H9 (cell line): Measurements from ENCODE around the gene CDH23. TPM values are rescaled to one million over a fixed set of nuclear protein-coding genes. Genes with fewer than 3 reads are reported as not detected.

Source experiments
- DNase-seq: peaks from one replicate; pipeline ENCODE4 v3.0.0-alpha.2; 2017
- H2AFZ ChIP-seq: one replicate; pipeline ENCODE4 v1.6.1; 2013; ENCODE audit warnings: mild to moderate bottlenecking, low read length, control low read depth, moderate library complexity
- H2AK5ac ChIP-seq: 2 replicates; pipeline ENCODE4 v1.6.1; 2013; ENCODE audit warnings: low read length, control low read depth, mixed read lengths; ENCODE audit not compliant: insufficient read length
- H2BK120ac ChIP-seq: one replicate; pipeline ENCODE4 v1.6.1; 2013; ENCODE audit warnings: low read depth, mild to moderate bottlenecking, low read length, control low read depth, inconsistent platforms; ENCODE audit not compliant: poor library complexity, severe bottlenecking
- H2BK12ac ChIP-seq: 2 replicates; pipeline ENCODE4 v1.6.1; 2013; ENCODE audit warnings: low read length, control low read depth, mixed read lengths, low read depth; ENCODE audit not compliant: insufficient read length
- H2BK15ac ChIP-seq: 2 replicates; pipeline ENCODE4 v1.6.1; 2013; ENCODE audit warnings: low read depth, low read length, control low read depth
- H2BK20ac ChIP-seq: one replicate; pipeline ENCODE4 v1.6.1; 2013; ENCODE audit warnings: low read depth, mild to moderate bottlenecking, low read length, control low read depth, inconsistent platforms; ENCODE audit not compliant: poor library complexity, severe bottlenecking
- H2BK5ac ChIP-seq: 2 replicates; pipeline ENCODE4 v1.6.1; 2013; ENCODE audit warnings: low read length, control low read depth, mixed read lengths; ENCODE audit not compliant: insufficient read length
- H3K14ac ChIP-seq: 2 replicates; pipeline ENCODE4 v1.6.1; 2013; ENCODE audit warnings: low read length, control low read depth; ENCODE audit not compliant: insufficient read depth
- H3K18ac ChIP-seq: 2 replicates; pipeline ENCODE4 v1.6.1; 2013; ENCODE audit warnings: low read depth, mild to moderate bottlenecking, mixed read lengths, low read length, control low read depth; ENCODE audit not compliant: insufficient read length
- H3K23ac ChIP-seq: 2 replicates; pipeline ENCODE4 v1.6.1; 2013; ENCODE audit warnings: low read length, control low read depth, mixed read lengths, low read depth; ENCODE audit not compliant: insufficient read length
- H3K23me2 ChIP-seq: 2 replicates; pipeline ENCODE4 v1.6.1; 2013; ENCODE audit warnings: low read depth, mild to moderate bottlenecking, mixed read lengths, low read length, control low read depth; ENCODE audit not compliant: insufficient read length, poor library complexity, severe bottlenecking
- H3K27ac ChIP-seq: 2 replicates; pipeline ENCODE4 v1.5.1; 2013; ENCODE audit warnings: low read length, control low read depth, mixed read lengths, low read depth; ENCODE audit not compliant: insufficient read length
- H3K27me3 ChIP-seq: 2 replicates; pipeline ENCODE4 v1.6.1; 2013; ENCODE audit warnings: low read length, control low read depth, inconsistent platforms; ENCODE audit not compliant: insufficient read depth
- H3K4ac ChIP-seq: 2 replicates; pipeline ENCODE4 v1.6.1; 2013; ENCODE audit warnings: low read depth, mild to moderate bottlenecking, control low read depth, inconsistent platforms, low read length, moderate library complexity
- H3K4me1 ChIP-seq: 2 replicates; pipeline ENCODE4 v1.6.1; 2013; ENCODE audit warnings: low read length, control low read depth, inconsistent platforms; ENCODE audit not compliant: insufficient read depth
- H3K4me2 ChIP-seq: 2 replicates; pipeline ENCODE4 v1.6.1; 2013; ENCODE audit warnings: low read length, control low read depth, mixed read lengths; ENCODE audit not compliant: insufficient read length, insufficient read depth
- H3K56ac ChIP-seq: 2 replicates; pipeline ENCODE4 v1.6.1; 2013; ENCODE audit warnings: low read depth, mild to moderate bottlenecking, mixed read lengths, low read length, control low read depth; ENCODE audit not compliant: insufficient read length
- H3K79me1 ChIP-seq: 2 replicates; pipeline ENCODE4 v1.6.1; 2013; ENCODE audit warnings: low read depth, mild to moderate bottlenecking, moderate library complexity, low read length, control low read depth, inconsistent platforms; ENCODE audit not compliant: insufficient read depth, poor library complexity, severe bottlenecking
- H3K79me2 ChIP-seq: 2 replicates; pipeline ENCODE4 v1.6.1; 2013; ENCODE audit warnings: low read length, control low read depth, inconsistent platforms; ENCODE audit not compliant: insufficient read depth
- H3K9ac ChIP-seq: 2 replicates; pipeline ENCODE4 v1.6.1; 2013; ENCODE audit warnings: low read length, control low read depth, mixed read lengths; ENCODE audit not compliant: insufficient read length; ENCODE audit errors: extremely low read depth
- H3K9me3 ChIP-seq: one replicate; pipeline ENCODE4 v1.6.1; 2013; ENCODE audit warnings: low read depth, low read length, inconsistent platforms; ENCODE audit not compliant: control insufficient read depth
- H3T11ph ChIP-seq: one replicate; pipeline ENCODE4 v1.6.1; 2013; ENCODE audit warnings: mild to moderate bottlenecking, low read length, control low read depth, inconsistent platforms
- H4K20me1 ChIP-seq: one replicate; pipeline ENCODE4 v1.6.1; 2013; ENCODE audit not compliant: control insufficient read depth, insufficient read length, insufficient read depth
- H4K5ac ChIP-seq: 2 replicates; pipeline ENCODE4 v1.6.1; 2013; ENCODE audit warnings: low read depth, mild to moderate bottlenecking, mixed read lengths, low read length, control low read depth; ENCODE audit not compliant: insufficient read length
- H4K8ac ChIP-seq: replicated peaks from 2 replicates; pipeline ENCODE4 v1.6.1; 2013; ENCODE audit warnings: low read length, control low read depth, mixed read lengths, low read depth; ENCODE audit not compliant: insufficient read length
- H4K91ac ChIP-seq: 2 replicates; pipeline ENCODE4 v1.6.1; 2013; ENCODE audit warnings: low read depth, mild to moderate bottlenecking, moderate library complexity, mixed read lengths, low read length, control low read depth; ENCODE audit not compliant: insufficient read length
- H3K27ac Mint-ChIP-seq, 3 experiments: 2 replicates in 2 of 3; 3 replicates in 1 of 3; pipeline ENCODE4 v1.8.0; 2020 to 2021; ENCODE audit warnings: mixed read lengths in 3 of 3, mild to moderate bottlenecking in 1 of 3, moderate library complexity in 1 of 3
- H3K27me3 Mint-ChIP-seq: 2 replicates; pipeline ENCODE4 v1.8.0; 2021; ENCODE audit warnings: low read depth, mild to moderate bottlenecking, moderate library complexity, mixed read lengths
- H3K36me3 Mint-ChIP-seq, 3 experiments: 2 replicates in 2 of 3; 3 replicates in 1 of 3; pipeline ENCODE4 v1.8.0; 2020 to 2021; ENCODE audit warnings: low read depth in 3 of 3, mixed read lengths in 3 of 3; ENCODE audit not compliant: insufficient read depth in 1 of 3
- H3K4me1 Mint-ChIP-seq, 2 experiments: 2 replicates each; pipeline ENCODE4 v1.8.0; 2020; ENCODE audit warnings: mixed read lengths in 2 of 2
- H3K4me3 Mint-ChIP-seq, 2 experiments: 2 replicates in 1 of 2; 3 replicates in 1 of 2; pipeline ENCODE4 v1.8.0; 2020 to 2021; ENCODE audit warnings: mild to moderate bottlenecking in 2 of 2, mixed read lengths in 2 of 2, moderate library complexity in 1 of 2
- H3K9me3 Mint-ChIP-seq, 2 experiments: 2 replicates in 1 of 2; 3 replicates in 1 of 2; pipeline ENCODE4 v1.8.0; 2020; ENCODE audit warnings: mild to moderate bottlenecking in 2 of 2, mixed read lengths in 2 of 2, moderate library complexity in 1 of 2
- CTCF ChIP-seq: fragments of 200-600 bp; sonication (generic); conservative IDR thresholded peaks from 3 replicates; pipeline ENCODE4 v1.8.0; 2021; ENCODE audit warnings: antibody characterized with exemption, mild to moderate bottlenecking
- WGBS: extraction: QIAGEN DNeasy Blood & Tissue Kit; methylation state at CpG from one replicate; pipeline ENCODE4 v1.1.7; 2013; ENCODE audit warnings: missing lambda C conversion rate, low lambda C conversion rate, mixed read lengths; ENCODE audit not compliant: insufficient read length; ENCODE audit errors: extremely low coverage; 5-methylcytosine and 5-hydroxymethylcytosine counted together
- total RNA-seq: library from RNA; stranded (reverse); gene quantifications from 2 replicates; pipeline ENCODE4 v1.2.1, GENCODE V29; 2021

Gene CDH23
- total RNA-seq, 1 experiment from 2014 or later = 2.1 TPM

GRCh38 chr10:71378336-71379117 lies 18.2 kb upstream of the CDH23 start:
- H4K8ac ChIP-seq = no peak overlapping the region
- H3K18ac ChIP-seq = no peak overlapping the region
- no peaks in the 10 kb centered on the region for H3K79me1 ChIP-seq
- no peak overlapping the region for H2AFZ ChIP-seq
- no peak overlapping the region for H2BK120ac ChIP-seq
- no peak overlapping the region for H3T11ph ChIP-seq
- no peaks in the 10 kb centered on the region for H3K27me3 ChIP-seq
- H3K79me2 ChIP-seq = no peaks in the 10 kb centered on the region
- H3K4me1 ChIP-seq = no peaks in the 10 kb centered on the region
- H4K91ac ChIP-seq = no peak overlapping the region
- H2BK12ac ChIP-seq = no peak overlapping the region
- H2BK15ac ChIP-seq = no peak overlapping the region
- H2AK5ac ChIP-seq = no peak overlapping the region
- no peak overlapping the region for H2BK20ac ChIP-seq
- TF ChIP-seq CTCF = no peak
- no peak overlapping the region for H3K4ac ChIP-seq
- no peak overlapping the region; a peak in 1 of 5 replicates for H3K4me3 Mint-ChIP-seq
- H3K27ac ChIP-seq = no peak overlapping the region
- H3K4me2 ChIP-seq = no peak overlapping the region
- peaks cover 4 to 5% of the 10 kb centered on the region in 2 experiments for H3K4me1 Mint-ChIP-seq
- H3K23me2 ChIP-seq = no peaks in the 10 kb centered on the region
- H4K20me1 ChIP-seq = no peaks in the 10 kb centered on the region
- no peak overlapping the region for H3K9ac ChIP-seq
- H4K5ac ChIP-seq = no peak overlapping the region
- H3K9me3 Mint-ChIP-seq = no peaks in the 10 kb centered on the region; a peak in 1 of 5 replicates
- no peak overlapping the region for H2BK5ac ChIP-seq
- H3K9me3 ChIP-seq = no peaks in the 10 kb centered on the region
- no peak overlapping the region for H3K56ac ChIP-seq
- no peak overlapping the region for H3K14ac ChIP-seq
- no peak overlapping the region for H3K23ac ChIP-seq
- H3K36me3 Mint-ChIP-seq = no peaks in the 10 kb centered on the region
- no peak for DNase-seq
- H3K27ac Mint-ChIP-seq = no peak overlapping the region
- peaks cover 18% of the 10 kb centered on the region for H3K27me3 Mint-ChIP-seq
- no CpG with 5 or more reads among the region's 6 CpGs for WGBS
